Measurements from ENCODE around the gene NOVA2.
A peak's percentile ranks its signal among the peaks of the same experiment; 100 is the strongest.

Gene NOVA2

DNA sequence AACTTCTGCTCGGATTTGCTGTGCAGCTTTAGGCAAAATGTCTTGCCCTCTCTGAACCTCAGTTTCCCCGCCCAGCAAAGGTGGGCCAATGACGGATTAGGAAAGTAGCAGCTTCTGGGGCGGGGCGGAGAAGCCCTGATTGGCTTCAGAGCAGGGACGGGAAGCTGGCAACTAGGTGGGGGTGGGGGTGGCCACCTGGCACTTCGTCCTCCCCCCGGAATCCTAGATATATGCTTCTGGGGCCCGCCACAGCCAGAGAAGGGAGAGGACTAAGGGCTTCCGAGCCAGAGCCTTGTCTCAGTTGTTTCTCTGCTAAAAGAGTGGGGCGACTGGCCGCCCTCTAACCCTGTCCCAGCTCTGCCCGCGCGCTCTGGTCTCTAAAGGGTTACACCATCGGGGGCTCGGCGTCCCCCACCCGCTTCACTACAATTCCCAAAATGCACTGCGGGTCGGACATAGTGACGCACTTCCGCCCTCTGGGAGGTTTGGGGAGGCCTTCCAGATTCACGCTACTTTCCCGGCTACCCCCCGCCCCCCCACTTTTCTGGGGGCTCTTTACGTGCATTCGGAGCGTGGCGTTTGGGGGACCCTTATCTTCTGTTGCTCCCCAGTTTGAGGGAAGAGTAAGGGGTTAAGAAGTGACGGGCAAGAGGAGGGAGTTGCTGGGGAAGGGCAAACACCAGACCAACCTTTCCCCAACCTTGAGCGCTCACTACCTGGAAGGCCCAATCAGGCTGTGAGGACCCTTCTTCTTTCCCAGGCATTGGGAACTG, 87.1 kb downstream of the NOVA2 start:
- H3K4me1 Mint-ChIP-seq: peaks cover 24% of the 10 kb centered on the region
- H3K9me3 Mint-ChIP-seq: no peaks in the 10 kb centered on the region
- ATAC-seq (replicated peaks; ENCODE audit: extremely low read depth, poor library complexity, severe bottlenecking): peak; percentile 77
- H3K4me3 Mint-ChIP-seq: peak overlapping the region; percentile 96
- peak; percentile 85 to 87 for DNase-seq (ENCODE audit: low spot score in 2 of 2)
- H3K27ac Mint-ChIP-seq (ENCODE audit: low read depth): peak overlapping the region; percentile 96
- H3K36me3 Mint-ChIP-seq (ENCODE audit: insufficient read depth): peaks cover 9% of the 10 kb centered on the region
- H3K27me3 Mint-ChIP-seq: no peaks in the 10 kb centered on the region

DNA sequence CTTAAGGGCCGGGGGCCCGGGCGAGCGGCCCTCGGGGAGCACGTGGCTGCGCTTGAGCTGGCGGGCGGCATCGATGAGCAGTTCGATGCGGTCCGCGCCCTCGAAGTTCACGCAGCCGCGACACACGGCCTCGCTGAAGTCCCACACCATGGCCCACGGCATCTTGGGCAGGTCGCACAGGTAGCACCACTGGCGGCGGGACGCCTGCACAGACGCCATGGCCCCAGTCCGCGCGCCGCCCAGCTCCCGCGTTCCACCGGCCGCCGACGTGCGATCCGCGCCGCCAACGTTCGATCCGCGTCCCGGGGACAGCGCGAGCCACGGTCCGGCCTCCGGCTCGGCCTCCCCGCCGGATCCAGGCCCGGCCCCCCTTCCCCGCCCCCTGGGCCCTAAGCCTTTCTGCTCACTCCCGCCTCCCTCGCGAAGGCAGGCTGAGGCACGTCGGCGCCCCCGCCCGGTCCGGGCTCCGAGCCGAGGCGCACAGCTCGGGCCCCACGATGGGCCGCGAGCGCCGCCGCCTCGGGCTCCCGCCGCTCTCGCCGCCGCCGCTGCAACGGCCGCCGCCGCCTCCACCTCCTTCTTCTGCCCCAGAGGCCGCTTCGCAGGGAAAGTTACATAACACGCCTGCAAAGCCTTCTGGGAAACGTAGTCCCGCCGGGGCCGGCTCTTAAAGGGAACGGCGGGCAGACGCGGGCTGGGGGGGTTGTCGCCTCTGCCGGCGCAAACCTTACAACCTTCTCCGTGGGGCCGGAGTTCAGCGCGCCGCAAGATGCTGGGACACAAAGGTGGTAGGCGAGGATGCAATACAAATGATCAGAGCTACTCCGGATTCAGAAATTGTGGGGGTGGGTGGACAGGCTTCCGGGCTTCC, 87.9 kb downstream of the NOVA2 start, which contains the start of gene IRF2BP1:
TSS of gene IRF2BP1 (minus strand) at position 586 of the 871 bp plus-strand sequence. CDS start at position 219, 367 bp downstream.
- Mint-ChIP-seq H3K36me3 (ENCODE audit: insufficient read depth) (peaks cover 10% of the 10 kb centered on the region), H3K4me3 (peak within 1 kb of the TSS; percentile 96), H3K9me3 (no peaks in the 10 kb centered on the region), H3K27me3 (no peaks in the 10 kb centered on the region), H3K27ac (ENCODE audit: low read depth) (peak within 1 kb of the TSS; percentile 96), H3K4me1 (peaks cover 24% of the 10 kb centered on the region)
- peak; percentile 80 to 85 for DNase-seq (ENCODE audit: low spot score in 2 of 2)
- peak; percentile 84 for ATAC-seq (replicated peaks; ENCODE audit: extremely low read depth, poor library complexity, severe bottlenecking)

DNA sequence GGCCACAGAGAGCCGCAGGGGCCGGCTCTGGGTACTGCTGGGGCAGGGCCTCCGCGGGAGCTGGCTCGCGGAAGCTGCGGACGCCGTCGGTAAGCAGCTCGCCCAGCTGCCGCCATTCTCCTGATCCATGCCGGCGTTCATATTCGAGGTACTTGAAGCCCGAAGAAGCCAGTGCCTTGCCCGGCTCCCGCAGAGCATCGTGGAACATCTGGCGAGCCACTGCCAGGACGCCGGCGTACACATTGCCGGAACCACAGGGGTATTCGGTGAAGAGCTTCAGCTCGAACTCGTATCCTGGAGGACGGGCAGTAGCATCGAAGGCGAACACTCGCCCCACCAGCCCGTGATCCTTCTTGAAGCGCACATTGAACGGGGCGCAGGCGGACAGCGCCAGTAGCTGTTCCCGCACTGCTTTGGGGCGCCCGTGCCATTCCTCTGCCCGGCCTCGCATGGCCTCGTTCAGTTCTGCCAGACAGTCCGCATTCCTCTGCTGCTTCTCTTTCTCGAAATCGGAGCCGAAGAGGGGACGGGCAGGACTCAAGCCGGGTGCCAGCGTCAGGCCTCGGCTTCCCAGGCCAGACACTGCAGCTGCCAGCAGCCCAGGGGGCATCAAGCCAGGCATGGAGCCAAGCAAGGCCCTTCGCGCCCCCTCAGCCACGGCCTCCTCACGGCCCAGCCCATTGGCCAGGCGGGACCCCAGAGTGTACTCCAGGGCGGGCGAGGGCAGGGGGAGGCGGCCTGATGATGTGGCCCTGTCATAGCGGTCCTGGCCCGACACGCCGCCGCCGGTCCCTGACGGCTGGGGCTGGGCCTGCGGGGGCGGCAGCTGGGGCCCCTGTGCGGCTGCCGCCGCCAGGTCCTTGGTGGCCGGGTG, 88.7 kb downstream of the NOVA2 start:
- H3K9me3 Mint-ChIP-seq: no peaks in the 10 kb centered on the region
- no peak overlapping the region for H3K27ac Mint-ChIP-seq (ENCODE audit: low read depth)
- peaks cover 10% of the 10 kb centered on the region for H3K36me3 Mint-ChIP-seq (ENCODE audit: insufficient read depth)
- DNase-seq (ENCODE audit: low spot score in 2 of 2) (no peak), ATAC-seq (replicated peaks; ENCODE audit: extremely low read depth, poor library complexity, severe bottlenecking) (no peak)
- peak overlapping the region; percentile 96 for H3K4me3 Mint-ChIP-seq
- H3K4me1 Mint-ChIP-seq: peaks cover 24% of the 10 kb centered on the region
- H3K27me3 Mint-ChIP-seq: no peaks in the 10 kb centered on the region

DNA sequence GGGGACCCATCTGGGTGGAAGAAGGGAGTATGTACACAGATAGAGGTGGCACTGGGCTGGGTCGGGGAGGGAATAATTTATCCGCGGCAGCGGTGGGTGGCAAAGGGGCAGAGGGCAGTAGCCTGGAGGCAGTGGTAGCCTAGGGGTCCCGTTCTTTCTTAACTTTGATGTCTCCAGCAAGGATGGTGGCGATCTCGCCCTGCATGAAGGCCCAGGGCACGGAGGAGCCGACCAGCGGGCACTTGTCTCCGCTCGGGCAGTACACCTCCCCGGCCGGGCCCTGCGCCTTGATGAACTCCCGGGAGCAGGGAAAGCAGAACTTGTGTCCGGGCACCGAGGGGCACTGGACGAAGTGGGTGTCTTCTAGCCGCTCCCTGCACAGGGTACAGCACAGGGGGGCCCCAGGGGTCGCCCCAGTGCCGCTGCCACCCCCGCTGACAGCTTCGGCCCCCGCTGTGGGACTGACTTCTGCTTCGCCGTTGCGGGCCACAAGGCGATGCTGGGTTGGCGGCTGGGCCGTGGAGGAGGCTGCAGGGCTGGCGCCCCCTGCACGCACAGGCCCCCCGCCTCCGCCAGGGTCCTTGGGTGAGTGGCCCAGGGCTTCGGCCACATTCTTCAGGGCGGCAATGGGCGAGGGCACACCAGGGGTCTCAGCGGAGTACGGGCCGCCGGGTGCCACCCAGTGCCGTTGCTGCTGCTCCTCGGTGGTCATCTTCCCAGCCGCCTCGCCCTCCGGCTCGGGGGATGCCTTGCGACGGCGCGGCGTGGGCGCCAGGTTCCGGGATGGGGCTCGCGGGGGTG, 89.6 kb downstream of the NOVA2 start:
- H3K27ac Mint-ChIP-seq (ENCODE audit: low read depth): peak overlapping the region; percentile 26
- peaks cover 10% of the 10 kb centered on the region for H3K36me3 Mint-ChIP-seq (ENCODE audit: insufficient read depth)
- DNase-seq (ENCODE audit: low spot score in 2 of 2) (no peak), ATAC-seq (replicated peaks; ENCODE audit: extremely low read depth, poor library complexity, severe bottlenecking) (no peak)
- H3K27me3 Mint-ChIP-seq: peaks cover 2% of the 10 kb centered on the region
- peak overlapping the region; percentile 68 for H3K4me3 Mint-ChIP-seq
- no peaks in the 10 kb centered on the region for H3K9me3 Mint-ChIP-seq
- H3K4me1 Mint-ChIP-seq: peaks cover 24% of the 10 kb centered on the region

Measured in central memory CD8-positive, alpha-beta T cell (primary cell).